ENCODE measurements around the gene BCAT1. TPM values are rescaled to one million over a fixed set of nuclear protein-coding genes. Genes with fewer than 3 reads are reported as not detected.

Gene BCAT1
- total and polyA plus RNA-seq, 9 of the 15 experiments (the other 6 are each of a cell fraction or from before 2014, with no cell fraction given) = 38.5 to 157 (median 66.8) TPM

GRCh38 chr12:24948757-24949722 is at the start of gene BCAT1 (continued):
- no peak for TF ChIP-seq NCOA2 (IDR thresholded peaks at IDR 0.05; ENCODE audit: partially characterized antibody in 2 of 2)
- no peak for TF ChIP-seq SMC3 (conservative IDR thresholded peaks at IDR 0.05; ENCODE audit: insufficient read depth, low read depth, low read length)
- no peak for TF ChIP-seq PKNOX1 (IDR thresholded peaks at IDR 0.05)
- peak; percentile 71; the same call in 1 of the 2 replicates for TF ChIP-seq ZNF395 (CRISPR knock-in tag; IDR thresholded peaks at IDR 0.05)
- TF ChIP-seq POLR2B (IDR thresholded peaks at IDR 0.05; ENCODE audit: low read depth, partially characterized antibody) = peak; percentile 87
- TF ChIP-seq ZNF212 (CRISPR knock-in tag; IDR thresholded peaks at IDR 0.05) = no peak
- TF ChIP-seq ETV6 (IDR thresholded peaks at IDR 0.05; ENCODE audit: borderline replicate concordance in 1 of 2, low read depth in 2 of 2, low read length in 1 of 2) = peak in 1 of 2 experiments; percentile 53; a peak in 1 of 4 replicates
- TF ChIP-seq ETV6 (CRISPR knock-in tag; IDR thresholded peaks at IDR 0.05; ENCODE audit: borderline replicate concordance) = no peak
- peak; percentile 60 for TF ChIP-seq HES1 (IDR thresholded peaks at IDR 0.05; ENCODE audit: low read depth)
- TF ChIP-seq ZNF830 (CRISPR knock-in tag; IDR thresholded peaks at IDR 0.05) = no peak
- peak; percentile 26 for TF ChIP-seq ZNF134 (CRISPR knock-in tag; conservative IDR thresholded peaks at IDR 0.05)
- no peak for TF ChIP-seq ZNF146 (CRISPR knock-in tag; IDR thresholded peaks at IDR 0.05; ENCODE audit: unreplicated experiment)
- TF ChIP-seq MAFG (tag; conservative IDR thresholded peaks at IDR 0.05) = no peak
- TF ChIP-seq KLF10 (CRISPR knock-in tag; IDR thresholded peaks at IDR 0.05) = no peak
- peak; percentile 100 for TF ChIP-seq ATF4 (CRISPR knock-in tag; IDR thresholded peaks at IDR 0.05)
- no peak for TF ChIP-seq TAL1 (IDR thresholded peaks at IDR 0.05)
- no peak for TF ChIP-seq U2AF1 (optimal IDR thresholded peaks at IDR 0.05; ENCODE audit: low read depth, low read length)
- no peak for TF ChIP-seq ZNF57 (CRISPR knock-in tag; IDR thresholded peaks at IDR 0.05)
- no peak for TF ChIP-seq RBM14 (IDR thresholded peaks at IDR 0.05; ENCODE audit: borderline replicate concordance, insufficient read depth, low read depth, low read length)
- TF ChIP-seq TAF1 (IDR thresholded peaks at IDR 0.05; ENCODE audit: control insufficient read depth, extremely low read depth, insufficient read depth, low read length, severe bottlenecking) = peak; percentile 90
- TF ChIP-seq NONO (IDR thresholded peaks at IDR 0.05; ENCODE audit: low read depth in 2 of 2, low read length in 1 of 2) = peak in 1 of 2 experiments; percentile 83; a peak in 2 of 4 replicates
